NCI-H2227 (cell line): ENCODE data around the gene WNT11.

Experiments
- DNase-seq: peaks from one replicate; lab custom pipeline; 2025; ENCODE audit not compliant: unreplicated experiment; lab: John Stamatoyannopoulos, UW

The WNT11 gene

GRCh38 chr11:76156971-76157427 lies 49.3 kb downstream of the WNT11 start:
- no peak for DNase-seq

- DNase-seq: no peak
These were observed 50.6 kb downstream of the WNT11 start for GRCh38 chr11:76155500-76156227.

GRCh38 chr11:76153571-76153923 lies 52.8 kb downstream of the WNT11 start:
- no peak for DNase-seq

- no peak for DNase-seq
These were observed 53.3 kb downstream of the WNT11 start for GRCh38 chr11:76152741-76153570.

GRCh38 chr11:76152086-76152681 lies 54.1 kb downstream of the WNT11 start:
- no peak for DNase-seq

GRCh38 chr11:76151556-76152085 lies 54.7 kb downstream of the WNT11 start:
- DNase-seq: no peak

- no peak for DNase-seq
These were observed 56.2 kb downstream of the WNT11 start for GRCh38 chr11:76150141-76150540.

- no peak for DNase-seq
These were observed 56.6 kb downstream of the WNT11 start for GRCh38 chr11:76149713-76150112.

- DNase-seq: no peak
These were observed 57.2 kb downstream of the WNT11 start for GRCh38 chr11:76148941-76149613.

- DNase-seq: no peak
These were observed 58.1 kb downstream of the WNT11 start for GRCh38 chr11:76148231-76148630.

GRCh38 chr11:76147106-76147740 lies 59.1 kb downstream of the WNT11 start:
- no peak for DNase-seq

- DNase-seq: no peak
These were observed 63.0 kb downstream of the WNT11 start for GRCh38 chr11:76143274-76143673.

- no peak for DNase-seq
These were observed 64.3 kb downstream of the WNT11 start for GRCh38 chr11:76141901-76142588.

GRCh38 chr11:76140912-76141574 lies 65.3 kb downstream of the WNT11 start:
- no peak for DNase-seq

GRCh38 chr11:76139314-76139713 lies 67.0 kb downstream of the WNT11 start:
- no peak for DNase-seq
